Fibroblast of the conjunctiva (primary cell): ENCODE data around the gene PTPN2.
"Not testable (repeated sequence)": the region's sequence is repeated elsewhere in the genome, so short reads cannot be mapped to it uniquely, and the experiment has no call there.

Experiments used
- DNase-seq: peaks from one replicate; pipeline ENCODE4 v3.0.0-alpha.2; 2010; ENCODE audit warnings: low read depth

The PTPN2 gene

GRCh38 chr18:12772111-12772510 lies 111.9 kb downstream of the PTPN2 start:
- DNase-seq: no peak

GRCh38 chr18:12770469-12771219 lies 113.4 kb downstream of the PTPN2 start:
- no peak for DNase-seq

DNA sequence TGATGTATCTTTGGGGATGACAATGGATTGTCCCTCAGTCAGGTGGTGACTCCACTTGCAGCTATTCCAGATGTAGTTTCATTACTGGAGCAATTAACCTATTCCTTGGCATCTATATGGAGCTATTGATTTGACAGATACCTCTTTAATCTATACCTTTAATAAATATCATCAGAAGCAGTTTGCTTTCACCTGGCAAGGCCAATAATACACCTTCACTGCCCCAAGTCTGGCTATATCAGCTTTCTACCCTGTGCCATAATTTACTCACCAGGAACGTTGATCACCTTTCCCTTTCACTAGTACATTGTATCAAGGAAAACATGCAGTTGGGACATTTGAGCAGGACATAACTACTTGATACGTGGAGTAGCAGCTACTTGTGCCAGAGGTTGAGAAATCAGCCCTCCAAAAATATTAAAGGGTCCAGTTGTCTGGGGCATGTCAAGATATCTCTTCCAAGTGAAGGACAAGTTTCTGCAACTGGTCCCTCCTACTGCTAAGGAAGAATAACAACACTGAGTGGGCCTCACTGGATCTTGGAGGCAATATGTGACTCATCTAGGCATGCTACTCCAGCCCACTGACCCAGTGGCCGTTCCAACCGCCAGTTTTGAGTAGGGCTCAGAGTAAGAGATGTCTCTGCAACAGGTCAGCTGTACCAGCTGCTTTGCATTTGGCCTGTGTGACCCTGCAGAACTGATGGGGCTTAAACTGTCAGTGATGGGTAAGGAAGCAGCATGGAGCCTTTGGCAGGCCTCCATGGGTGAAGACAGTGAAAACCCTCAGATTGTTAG lies 114.2 kb downstream of the PTPN2 start:
- DNase-seq: no peak

- no peak for DNase-seq
These were observed 114.9 kb downstream of the PTPN2 start for GRCh38 chr18:12769136-12769535.

DNA sequence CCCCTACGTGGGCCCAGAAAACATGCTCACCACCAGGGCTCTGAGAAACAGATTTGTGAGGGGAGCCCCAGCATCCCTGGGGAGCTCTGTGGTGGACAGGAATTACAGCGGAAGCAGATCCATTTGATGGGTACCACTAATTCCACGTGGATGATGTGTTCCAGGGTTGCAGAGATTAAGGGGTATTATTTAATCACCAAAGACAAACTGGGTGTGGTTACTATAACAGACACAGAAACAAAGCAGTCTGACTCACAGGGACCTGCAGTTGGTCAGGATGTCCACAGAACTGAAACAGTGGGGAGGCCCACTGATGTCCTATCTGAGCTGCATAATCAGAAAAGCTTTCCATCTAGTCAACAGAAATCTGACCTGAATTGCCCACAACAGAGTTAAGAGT lies 115.4 kb downstream of the PTPN2 start:
- no peak for DNase-seq

DNA sequence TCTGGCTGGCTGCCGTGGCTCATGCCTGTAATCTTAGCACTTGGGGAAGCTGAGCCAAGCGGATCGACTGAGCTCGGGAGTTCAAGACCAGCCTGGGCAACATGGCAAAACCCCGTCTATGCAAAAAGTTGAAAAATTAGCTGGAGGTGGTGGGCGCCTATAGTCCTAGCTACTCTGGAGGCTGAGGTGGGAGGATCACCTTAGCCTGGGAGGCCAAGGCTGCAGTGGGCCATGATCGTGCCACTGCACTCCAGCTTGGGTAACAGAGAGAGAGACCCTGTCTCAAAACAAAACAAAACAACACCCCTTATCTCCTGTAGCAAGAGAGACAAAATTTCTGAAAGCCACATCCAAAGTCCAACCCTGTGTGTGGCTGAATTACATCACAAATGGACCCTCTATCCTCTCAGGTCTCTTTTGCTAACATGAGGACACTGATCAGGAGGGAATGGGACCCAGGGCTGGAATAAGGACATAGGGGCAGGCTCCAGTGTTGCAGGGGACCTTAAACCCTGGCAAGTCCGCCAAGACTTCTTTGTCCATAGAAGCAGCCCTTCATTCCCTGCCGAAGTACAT lies 116.4 kb downstream of the PTPN2 start:
- no peak for DNase-seq

GRCh38 chr18:12766986-12767433 lies 117.0 kb downstream of the PTPN2 start:
- DNase-seq: no peak

DNA sequence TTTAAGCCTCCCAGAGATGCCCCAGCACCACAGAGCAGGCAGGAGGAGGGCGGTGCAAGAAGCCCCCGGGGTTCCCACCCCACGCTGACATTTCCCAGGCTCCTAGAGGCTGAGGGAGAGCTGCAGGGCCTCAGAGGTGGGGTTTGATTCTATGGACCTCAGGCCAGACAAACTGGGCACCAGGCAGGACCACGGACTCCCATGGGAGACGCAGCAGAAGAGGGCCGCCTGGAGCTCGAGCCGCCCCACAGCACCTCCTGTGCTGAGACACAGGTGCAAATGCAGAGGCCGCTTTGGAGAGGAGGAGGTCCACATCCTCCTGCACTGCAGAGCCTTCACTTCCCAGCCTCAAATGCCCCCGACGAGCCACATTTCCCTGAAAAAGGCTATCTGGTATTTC lies 118.5 kb downstream of the PTPN2 start:
- DNase-seq: no peak

DNA sequence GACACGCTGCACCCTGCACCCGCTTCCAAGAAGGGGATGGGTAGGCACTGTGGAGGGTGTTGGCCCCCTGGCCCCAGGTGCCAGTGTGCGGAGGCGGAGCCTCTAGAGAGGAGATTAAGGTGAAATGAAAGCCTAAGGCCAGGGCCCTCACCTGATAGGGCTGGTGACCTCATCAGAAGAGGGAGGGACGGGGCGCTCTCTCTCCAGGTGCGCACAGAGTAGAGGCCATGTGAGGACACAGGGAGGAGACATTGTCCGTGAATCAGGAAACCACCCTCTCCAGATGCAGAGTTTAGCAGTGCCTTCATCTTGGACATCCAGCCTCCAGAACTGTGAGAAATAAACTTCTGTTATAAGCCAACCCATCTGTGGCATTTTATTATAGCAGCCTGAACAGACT lies 118.9 kb downstream of the PTPN2 start:
- no peak for DNase-seq

DNA sequence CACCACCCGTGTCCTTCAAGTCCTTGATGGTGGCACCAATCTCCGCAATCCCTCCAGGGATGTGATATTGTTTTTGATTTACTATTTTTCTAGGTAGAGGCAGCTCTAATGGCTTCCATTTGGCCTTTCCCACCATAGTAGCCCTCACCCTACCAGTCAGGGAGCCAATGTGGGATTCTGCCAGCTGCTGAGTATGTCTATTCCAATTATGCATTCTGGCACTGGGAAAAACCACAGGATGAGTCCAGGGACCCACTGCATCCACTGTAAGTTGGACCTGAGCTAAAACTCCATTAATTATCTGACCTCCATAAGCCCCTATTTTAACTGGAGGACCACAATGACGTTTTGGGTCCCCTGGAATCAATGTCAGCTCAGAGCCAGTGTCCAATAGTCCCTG lies 125.5 kb downstream of the PTPN2 start:
- DNase-seq: not testable (repeated sequence)

GRCh38 chr18:12756619-12757239 lies 127.3 kb downstream of the PTPN2 start:
- DNase-seq: not testable (repeated sequence)

GRCh38 chr18:12755606-12756005 lies 128.4 kb downstream of the PTPN2 start:
- DNase-seq: not testable (repeated sequence)

DNA sequence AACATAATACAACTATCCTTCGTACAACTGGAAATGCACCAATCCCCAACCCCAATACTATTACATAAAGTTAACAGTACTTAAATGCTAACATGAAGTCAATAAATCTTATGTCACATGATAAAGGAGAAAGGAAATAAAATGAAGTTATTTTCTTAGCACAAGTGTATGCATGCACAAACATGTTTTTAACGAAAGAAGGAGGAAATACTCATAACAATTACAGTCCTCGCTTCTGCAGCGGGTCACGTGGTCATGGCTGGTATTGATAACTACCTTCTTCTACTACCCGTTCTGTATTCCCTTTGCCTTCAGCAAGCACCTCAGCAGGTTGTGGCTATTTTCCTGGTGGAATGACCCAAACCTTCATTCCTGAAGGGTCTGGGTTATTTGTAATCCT lies 129.5 kb downstream of the PTPN2 start:
- DNase-seq: no peak

- no peak for DNase-seq
These were observed 132.1 kb downstream of the PTPN2 start for GRCh38 chr18:12751891-12752290.

DNA sequence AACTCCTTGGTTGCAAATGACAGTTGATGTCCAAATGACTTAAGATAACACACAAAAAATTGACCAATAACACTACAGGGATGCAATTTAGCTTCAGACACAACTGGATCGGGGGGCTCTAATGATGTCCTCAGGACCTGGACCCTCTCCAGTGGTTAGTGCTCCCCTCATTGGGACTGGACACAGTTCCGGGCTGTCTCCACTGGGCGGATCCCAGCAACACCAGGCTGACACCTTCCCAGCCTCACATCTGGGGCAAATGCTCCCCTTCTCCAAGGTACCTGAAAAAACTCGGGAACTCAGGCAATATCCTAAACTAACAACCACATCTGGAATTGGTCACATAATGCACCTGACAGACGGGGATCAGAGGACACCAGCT lies 132.5 kb downstream of the PTPN2 start:
- no peak for DNase-seq

DNA sequence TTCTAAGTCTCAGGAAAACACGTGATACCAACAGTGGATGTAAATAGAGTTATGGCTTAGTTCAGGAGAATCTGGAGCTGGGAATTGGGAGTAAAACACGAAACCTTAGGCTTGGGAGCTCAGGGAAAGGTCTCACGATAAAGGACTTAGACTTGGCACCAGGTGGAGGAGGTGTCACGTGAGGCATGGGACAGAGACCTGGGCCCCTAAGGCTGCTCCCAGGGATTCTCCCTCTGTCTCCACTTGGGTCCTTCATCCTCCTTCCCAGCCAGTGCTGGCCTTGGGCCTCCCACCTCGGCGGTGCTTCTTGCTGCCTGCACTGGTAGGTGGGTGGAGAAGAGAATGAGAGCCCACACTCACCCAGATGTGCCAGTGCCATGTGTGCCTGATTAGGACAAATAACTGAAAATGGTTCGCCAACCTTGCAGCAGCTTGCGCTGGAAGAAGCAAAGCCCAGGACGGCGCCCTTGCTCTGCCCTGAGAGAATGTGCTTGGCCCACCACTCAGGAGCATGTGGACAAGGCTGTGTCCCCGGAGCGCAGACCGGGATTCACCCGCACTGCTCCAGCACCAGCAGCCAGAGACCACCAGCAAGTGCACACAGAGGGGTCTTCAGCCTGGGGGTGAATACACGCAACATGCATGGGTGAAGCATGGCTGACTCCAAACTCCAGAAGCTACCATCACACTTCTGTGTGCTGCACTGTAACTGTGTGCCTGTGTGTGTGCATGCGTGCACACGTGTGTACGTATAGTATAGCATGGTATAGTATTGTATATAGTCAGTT lies 133.1 kb downstream of the PTPN2 start:
- DNase-seq: no peak

DNA sequence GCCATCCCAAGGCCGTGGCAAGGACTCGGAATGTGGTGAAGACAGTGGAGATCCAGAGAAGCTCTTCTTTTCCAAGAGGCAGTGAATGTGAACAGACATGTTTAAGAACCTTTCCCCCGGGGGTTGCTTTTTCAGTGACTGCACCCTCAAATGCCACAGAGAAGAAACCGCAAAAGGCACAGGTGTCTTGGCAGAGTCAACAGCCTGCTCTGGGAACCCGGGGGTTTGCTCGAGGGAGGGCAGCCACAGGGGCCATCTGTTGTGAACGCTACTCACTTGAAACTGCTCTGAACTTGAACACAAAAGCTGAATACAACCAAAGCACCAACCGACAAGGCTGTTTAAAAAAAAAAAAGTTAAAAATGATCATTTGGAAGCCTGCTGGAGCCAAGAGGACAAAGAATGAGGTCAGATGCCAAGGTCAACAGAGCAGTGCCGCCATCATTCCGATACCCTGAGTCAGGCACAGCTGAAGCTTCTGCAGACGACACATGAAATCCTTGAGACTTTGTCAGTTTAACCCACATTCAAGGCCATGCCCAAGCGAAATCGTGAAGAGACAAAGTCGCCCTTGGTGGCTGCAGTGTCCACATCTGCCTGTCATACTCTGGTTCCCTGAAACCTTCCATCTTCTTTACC lies 133.8 kb downstream of the PTPN2 start:
- no peak for DNase-seq

DNA sequence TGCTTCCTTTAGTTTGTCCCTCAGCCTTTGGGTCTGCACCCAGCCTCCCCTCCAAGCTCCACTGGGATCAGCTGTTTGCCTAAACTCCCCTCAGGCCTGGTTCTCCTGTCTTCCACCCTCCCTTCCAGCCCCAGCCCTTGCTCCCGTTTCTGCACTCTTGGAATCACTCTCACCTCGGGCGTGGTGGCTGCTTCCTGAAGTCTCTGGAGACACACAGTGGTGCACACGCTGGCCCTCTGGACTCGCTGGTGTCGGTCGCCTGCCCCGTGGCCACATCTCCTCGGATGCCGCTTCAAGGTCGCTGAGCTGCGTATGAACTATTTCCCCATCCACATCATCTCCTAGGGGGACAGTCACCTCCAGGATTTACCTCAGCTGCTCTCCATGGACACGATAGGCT lies 134.9 kb downstream of the PTPN2 start:
- DNase-seq: no peak

- DNase-seq: no peak
These were observed 135.4 kb downstream of the PTPN2 start for GRCh38 chr18:12748671-12749070.

- no peak for DNase-seq
These were observed 136.3 kb downstream of the PTPN2 start for GRCh38 chr18:12747530-12748315.
